Measurements from ENCODE around the gene SMARCA4.

Gene SMARCA4

DNA sequence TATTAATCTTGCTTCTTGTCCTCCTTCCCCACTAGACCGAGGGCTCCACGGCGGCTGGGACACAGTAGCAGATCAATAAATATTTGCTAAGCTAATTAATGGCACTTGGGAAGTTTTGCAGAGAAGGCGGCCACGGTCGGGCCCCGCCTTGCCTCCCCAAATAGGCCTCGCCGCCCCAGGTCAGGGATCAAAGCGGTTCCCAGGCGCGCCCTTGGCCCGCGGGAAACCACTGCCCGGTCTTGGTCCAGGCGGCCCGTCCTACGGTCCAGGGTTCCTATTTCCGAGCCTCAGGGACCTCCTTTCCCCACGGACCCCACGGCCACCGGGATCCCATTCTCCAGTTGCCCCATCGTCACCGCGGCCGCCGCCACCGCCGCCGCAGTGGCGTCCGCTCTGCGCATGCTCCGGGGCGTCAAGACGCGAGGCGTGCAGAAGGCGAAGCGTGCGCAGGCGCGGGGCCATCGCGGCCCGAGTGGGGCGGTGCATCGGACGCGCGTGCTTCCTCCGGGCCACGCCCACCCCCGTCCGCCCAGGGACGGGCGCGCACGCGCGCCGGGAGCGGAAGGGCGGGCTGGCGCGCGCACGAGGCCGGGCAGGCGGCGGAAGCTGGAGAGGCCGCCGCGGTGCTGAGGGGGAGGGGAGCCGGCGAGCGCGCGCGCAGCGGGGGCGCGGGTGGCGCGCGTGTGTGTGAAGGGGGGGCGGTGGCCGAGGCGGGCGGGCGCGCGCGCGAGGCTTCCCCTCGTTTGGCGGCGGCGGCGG is at the start of gene SMARCA4:
SMARCA4 (plus strand) TSS at position 717 of the 759 bp plus-strand sequence. CDS start 23,122 bp downstream, outside the sequence.
- DNase-seq, result peak; percentile 97

- no peak for DNase-seq
Observed at GRCh38 chr19:10911579-10912363, 49.1 kb upstream of the SMARCA4 start.

DNA sequence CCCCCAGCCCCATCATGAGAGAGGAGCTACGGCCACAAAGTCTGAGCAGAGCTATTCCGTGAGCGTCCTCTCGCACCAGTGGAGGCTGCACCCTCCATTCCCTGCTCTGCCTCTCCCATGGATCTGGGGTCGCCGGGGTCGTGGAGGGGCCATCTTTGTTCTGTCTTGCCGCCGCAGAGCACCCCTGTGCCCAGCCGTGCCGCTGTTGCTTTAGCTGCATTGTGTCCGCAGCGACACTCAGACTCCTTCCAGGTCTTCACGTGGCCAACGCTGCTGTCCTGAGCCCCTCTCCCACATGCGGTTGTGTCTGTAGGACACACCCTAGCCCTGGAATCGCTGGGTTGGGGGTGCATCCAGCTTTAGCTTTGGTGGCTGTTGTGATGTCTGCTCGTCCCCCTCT is 48.2 kb upstream of the SMARCA4 start:
- DNase-seq, result no peak

- no peak for DNase-seq
Observed at GRCh38 chr19:10913716-10914340, 47.0 kb upstream of the SMARCA4 start.

DNA sequence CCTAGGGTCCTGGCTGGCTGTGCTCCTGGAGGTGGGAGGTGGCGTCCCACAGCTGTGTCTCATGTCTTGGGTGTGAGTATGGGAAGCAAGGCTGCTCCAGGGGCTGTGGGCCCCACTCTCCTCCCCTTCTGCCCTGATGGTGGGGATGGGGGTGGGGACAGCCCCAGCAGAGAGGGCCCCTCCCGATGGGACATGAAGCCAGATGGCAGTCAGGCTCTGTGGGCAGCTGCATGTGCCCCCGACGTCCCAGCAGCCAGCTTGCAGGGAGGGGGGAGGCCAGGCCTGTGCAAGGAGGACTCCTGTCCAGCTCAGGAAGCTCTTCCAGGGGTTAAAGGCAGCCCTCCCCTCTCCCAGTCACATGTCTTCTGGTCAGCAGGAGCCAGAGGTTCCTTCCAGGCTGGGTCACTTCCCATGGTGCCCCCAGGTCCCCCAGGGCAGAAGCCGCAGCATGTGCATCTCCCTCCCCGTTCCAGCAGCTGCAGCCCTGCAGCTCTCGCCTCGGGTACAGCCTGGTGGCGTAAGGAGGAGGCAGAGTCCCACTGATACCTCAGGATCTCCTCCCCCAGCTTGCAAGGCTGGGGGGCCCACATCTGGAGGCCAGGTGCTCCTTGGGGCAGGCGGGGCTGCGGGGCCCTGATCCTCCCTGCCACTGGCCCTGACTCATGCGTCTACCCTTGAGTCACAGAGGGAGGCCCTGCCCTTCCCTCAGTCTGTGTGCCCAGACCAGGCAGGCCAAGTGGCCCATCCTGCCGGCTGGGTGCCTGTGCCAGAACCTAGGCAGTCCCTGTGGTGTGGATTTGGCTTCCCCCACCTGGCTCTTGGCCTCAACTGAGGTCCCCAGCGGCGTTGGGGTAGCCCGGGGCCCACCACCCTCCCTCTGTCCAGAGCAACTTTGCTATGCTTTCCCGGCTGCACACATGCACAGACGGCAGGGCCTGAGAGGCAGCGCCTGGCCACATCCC is 45.4 kb upstream of the SMARCA4 start:
- DNase-seq, result no peak

GRCh38 chr19:10916602-10917001 is 44.2 kb upstream of the SMARCA4 start:
- no peak for DNase-seq

- DNase-seq, result no peak
Observed at GRCh38 chr19:10918359-10918758, 42.5 kb upstream of the SMARCA4 start.

GRCh38 chr19:10919352-10920287 is 41.2 kb upstream of the SMARCA4 start:
- no peak for DNase-seq

GRCh38 chr19:10920288-10920655 is 40.6 kb upstream of the SMARCA4 start:
- DNase-seq, result no peak

DNA sequence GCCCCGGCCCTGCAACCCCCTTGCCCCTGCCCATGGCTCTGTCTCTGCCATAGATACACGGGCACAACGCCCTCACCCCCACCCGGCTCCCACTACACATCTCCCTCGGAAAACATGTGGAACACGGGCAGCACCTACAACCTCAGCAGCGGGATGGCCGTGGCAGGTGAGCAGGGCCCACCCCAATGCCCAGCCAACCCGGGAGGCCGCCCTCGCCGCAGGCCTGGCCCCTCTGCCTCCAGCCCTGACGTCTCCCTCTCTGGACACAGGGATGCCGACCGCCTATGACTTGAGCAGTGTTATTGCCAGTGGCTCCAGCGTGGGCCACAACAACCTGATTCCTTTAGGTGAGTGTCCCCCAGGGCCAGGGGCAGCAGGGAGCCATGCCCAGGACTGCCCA is 40.0 kb upstream of the SMARCA4 start:
- no peak for DNase-seq

DNA sequence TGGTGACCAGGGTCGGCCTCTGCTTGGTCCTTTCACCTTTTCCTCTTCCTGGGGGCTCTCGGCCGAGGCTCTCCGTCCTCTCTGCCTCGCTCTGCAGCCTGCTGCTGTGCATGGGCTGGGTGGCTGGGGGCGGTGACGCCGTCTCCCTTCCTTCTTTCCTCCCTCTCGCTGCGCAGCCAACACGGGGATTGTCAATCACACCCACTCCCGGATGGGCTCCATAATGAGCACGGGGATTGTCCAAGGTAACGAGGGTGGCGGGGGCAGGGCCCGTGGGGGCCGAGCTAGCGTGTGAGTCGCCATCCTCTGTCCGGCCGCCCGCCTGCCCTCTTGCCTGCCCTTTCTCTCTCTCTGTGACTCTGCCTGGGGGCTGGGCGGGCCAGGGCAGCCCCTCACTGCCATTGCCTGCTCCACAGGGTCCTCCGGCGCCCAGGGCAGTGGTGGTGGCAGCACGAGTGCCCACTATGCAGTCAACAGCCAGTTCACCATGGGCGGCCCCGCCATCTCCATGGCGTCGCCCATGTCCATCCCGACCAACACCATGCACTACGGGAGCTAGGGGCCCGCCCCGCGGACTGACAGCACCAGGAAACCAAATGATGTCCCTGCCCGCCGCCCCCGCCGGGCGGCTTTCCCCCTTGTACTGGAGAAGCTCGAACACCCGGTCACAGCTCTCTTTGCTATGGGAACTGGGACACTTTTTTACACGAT is 39.5 kb upstream of the SMARCA4 start:
- DNase-seq, result no peak

DNA sequence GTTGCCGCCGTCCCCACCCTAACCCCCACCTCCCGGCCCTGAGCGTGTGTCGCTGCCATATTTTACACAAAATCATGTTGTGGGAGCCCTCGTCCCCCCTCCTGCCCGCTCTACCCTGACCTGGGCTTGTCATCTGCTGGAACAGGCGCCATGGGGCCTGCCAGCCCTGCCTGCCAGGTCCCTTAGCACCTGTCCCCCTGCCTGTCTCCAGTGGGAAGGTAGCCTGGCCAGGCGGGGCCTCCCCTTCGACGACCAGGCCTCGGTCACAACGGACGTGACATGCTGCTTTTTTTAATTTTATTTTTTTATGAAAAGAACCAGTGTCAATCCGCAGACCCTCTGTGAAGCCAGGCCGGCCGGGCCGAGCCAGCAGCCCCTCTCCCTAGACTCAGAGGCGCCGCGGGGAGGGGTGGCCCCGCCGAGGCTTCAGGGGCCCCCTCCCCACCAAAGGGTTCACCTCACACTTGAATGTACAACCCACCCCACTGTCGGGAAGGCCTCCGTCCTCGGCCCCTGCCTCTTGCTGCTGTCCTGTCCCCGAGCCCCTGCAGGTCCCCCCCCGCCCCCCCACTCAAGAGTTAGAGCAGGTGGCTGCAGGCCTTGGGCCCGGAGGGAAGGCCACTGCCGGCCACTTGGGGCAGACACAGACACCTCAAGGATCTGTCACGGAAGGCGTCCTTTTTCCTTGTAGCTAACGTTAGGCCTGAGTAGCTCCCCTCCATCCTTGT is 38.8 kb upstream of the SMARCA4 start:
- DNase-seq, result no peak

DNA sequence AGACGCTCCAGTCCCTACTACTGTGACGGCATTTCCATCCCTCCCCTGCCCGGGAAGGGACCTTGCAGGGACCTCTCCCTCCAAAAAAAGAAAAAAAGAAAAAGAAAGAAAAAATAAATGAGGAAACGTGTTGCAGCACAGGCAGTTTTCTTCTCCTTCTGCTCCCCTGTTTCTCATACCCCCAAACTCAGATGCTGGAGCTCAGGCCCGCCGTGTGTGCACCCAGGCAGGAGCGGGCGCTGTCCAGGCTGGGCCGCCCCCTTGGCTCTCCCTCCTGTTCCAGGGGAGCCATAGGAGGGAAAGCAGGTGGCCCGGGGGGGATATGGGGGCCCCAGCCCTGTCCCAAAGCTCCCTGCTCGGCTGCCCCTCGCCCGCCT is 38.2 kb upstream of the SMARCA4 start:
- no peak for DNase-seq

DNA sequence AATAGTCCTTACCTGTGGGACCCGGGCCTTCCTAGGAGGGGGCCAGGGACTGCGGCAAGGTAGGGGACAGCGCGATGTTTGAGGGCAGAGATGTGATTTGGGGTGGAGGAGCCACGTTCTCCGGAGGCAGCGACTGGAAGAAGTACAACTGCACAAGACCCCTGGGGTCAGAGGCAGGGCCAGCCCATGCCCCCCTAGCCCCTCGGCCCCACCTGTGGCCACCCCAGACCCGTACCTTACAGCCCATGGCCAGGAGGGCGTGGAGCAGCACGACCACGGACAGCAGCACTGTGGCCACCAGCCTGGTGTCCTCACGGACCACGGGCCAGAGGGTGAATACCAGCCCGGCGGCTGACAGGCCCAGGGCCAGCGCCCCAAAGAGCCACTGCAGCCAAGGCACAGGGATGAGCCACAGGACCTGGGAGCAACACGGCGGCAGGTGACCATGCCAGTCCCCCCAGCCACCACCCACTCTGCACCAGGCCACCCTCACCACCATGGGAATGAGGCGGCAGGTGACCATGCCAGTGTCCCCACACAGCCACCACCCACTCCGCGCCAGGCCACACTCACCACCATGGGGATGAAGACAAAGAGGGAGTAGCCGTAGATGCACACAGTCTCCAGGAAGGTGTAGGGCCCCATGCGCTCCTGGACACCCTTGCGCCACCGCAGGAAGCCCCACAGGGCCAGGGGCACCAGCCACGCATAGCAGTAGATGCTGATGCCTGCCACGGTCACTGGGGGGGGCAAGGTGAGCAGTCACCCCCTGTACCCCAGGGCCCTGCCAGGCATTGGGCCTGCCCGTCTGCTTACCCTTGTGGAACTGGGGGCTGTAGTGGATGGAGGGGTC is 37.3 kb upstream of the SMARCA4 start:
- no peak for DNase-seq

GRCh38 chr19:10924597-10924996 is 36.2 kb upstream of the SMARCA4 start:
- no peak for DNase-seq

DNA sequence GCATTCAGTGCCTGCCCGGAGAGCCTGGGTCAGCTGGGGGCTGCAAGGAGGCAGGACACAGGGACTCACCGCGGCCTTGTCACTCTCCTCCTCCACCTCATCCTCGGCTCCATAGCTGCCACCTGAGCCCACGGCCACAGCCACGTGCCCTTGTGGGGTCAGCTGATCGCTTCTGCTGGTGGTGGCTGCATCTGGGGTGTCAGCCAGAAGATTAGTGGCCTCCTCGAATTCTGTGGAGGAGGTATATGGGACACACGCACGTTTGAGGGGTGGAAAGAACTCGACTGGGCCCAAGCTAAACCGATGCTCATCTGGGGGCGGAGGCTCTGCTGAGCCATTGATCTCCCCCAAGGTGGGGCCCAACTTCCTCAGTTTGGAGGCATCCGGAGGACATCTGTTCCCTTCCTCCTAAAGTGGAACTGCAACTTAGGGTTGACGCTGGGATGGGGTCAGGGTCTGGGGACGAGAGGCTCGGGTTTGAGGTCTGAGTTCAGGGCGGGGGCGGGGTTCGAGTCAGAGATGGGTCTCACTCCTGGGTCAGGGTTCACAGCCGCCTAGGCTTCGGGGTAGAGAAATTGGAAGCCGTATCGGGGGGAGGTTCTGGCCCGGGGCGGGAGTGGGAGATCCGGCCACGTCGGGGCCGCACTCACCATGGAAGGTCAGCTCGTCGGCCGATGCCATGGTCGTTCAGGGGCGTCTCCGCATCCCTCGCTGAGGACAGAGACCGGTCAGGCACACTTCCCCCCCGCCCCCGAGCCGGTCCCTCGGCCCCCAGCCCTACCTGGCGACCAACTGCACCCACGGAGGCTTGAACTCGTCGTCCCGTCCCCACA is 32.9 kb upstream of the SMARCA4 start:
- peak; percentile 15 for DNase-seq

DNA sequence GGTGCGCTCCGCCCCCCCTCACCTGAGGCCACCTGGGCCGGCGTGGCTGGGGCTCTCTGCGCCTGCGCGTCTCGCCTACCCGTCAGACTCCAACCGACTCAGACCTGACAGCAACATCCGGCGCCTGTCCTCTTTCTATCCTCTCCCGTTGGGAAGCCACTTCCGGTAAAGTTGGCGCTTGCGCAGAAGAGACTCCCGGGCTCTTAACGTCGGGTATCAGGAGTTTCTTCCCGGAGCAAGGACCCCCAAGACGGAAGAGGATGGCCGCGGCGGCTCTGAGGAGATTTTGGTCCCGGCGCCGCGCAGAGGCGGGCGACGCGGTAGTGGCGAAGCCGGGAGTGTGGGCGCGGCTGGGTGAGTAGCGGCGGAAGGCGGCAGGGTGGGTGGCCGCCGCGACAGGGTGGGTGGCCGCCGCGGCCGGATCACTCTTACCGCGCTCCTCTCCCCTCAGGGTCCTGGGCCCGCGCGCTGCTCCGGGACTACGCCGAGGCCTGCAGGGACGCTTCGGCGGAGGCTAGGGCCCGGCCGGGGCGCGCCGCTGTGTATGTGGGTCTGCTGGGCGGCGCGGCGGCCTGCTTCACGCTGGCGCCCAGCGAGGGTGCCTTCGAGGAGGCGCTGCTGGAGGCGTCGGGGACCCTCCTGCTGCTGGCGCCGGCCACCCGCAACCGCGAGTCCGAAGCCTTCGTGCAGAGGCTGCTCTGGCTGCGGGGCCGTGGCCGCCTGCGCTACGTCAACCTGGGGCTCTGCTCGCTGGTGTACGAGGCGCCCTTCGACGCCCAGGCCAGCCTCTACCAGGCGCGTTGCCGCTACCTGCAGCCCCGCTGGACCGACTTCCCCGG is 32.0 kb upstream of the SMARCA4 start, which contains the start of the genes TIMM29 and YIPF2:
TIMM29 (plus strand) TSS at position 249 of the 839 bp plus-strand sequence; CDS start at position 261, 12 bp downstream.
YIPF2 (minus strand) TSS at position 77 of the 839 bp plus-strand sequence. CDS start 229 bp downstream, outside the sequence.
- peak; percentile 98 for DNase-seq
